ENCODE data around the gene GTF3C4.

GRCh38 chr9:132645306-132645705, 25.0 kb upstream of the GTF3C4 start:
- TF ChIP-seq EZH2phosphoT487 (conservative IDR thresholded peaks at IDR 0.05; ENCODE audit: low read length), result no peak
- TF ChIP-seq CTCF (IDR thresholded peaks at IDR 0.05; ENCODE audit: insufficient read depth, low read length, poor library complexity, severe bottlenecking), result no peak

Data from SU-DHL-6 (cell line).